ENCODE data around the gene CLNK. TPM values are rescaled to one million over a fixed set of nuclear protein-coding genes. Genes with fewer than 3 reads are reported as not detected.

The CLNK gene
- total RNA-seq, 1 donor = 0.27 TPM

DNA sequence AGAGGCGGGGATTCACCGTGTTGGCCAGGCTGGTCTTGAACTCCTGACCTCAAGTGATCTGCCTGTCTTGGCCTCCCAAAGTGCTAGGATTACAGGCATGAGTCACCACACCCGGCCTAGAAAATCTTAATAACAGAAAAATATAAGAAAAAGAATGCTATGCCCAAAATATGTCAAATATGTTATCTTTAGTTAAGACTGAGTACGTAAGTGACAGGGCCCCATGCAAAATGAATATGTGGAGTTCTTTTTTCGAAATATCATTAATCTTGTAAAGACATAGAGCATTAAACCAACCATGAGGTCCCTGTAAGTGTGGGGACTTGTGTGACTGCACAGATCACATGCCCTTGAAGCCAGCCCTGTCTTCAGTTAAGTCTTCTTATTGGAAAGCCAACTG, 218.4 kb downstream of the CLNK start:
- DNase-seq (ENCODE audit: low read depth in 2 of 3, low spot score in 2 of 3) = no peak

DNA sequence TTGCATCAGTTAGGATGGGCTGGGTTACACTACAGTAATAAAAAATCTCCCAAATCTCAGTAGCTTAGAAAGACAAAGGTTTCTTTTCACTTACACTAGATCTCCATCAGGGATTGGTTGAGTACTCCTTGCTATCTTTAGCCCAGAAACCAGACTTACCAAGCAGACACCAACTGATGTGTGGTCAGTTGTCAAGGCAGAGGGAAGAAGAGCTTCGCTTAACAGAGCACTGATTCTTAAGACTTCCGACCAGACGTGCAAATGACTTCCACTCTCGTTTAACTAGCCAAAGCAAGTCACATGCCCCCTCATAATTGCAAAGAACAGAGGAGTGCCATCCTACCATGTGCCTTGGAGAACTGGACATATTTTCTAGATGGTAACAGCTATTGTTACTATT, 221.7 kb downstream of the CLNK start:
- no peak for DNase-seq (ENCODE audit: low read depth in 2 of 3, low spot score in 2 of 3)

DNA sequence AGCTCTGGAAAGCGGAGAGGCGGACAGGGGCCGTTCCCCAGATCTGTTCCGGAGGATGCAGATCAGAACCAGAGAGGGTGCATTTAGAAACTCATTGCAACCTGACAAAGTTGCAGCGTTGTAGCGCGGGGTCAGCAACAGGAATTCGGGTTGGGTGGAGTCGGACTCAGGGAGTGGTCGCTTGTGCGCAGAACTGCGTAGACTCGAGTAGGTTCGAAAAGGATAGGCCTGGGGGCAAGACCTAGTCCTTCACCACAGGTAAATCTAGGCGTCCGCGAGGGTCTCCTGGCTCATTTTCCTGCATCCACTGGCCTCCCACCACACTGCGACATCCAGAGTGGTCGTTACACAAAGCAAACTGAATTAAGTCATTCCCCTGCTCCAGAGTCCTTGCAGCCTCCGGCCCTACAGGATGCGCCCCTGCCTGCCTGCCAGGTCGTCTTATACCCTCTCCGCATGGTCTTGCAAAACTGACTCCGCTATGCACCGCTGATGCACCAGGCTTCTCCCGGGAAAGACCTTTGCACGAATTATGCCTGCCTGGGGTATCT, 222.6 kb downstream of the CLNK start:
- no peak for DNase-seq (ENCODE audit: low read depth in 2 of 3, low spot score in 2 of 3)

DNA sequence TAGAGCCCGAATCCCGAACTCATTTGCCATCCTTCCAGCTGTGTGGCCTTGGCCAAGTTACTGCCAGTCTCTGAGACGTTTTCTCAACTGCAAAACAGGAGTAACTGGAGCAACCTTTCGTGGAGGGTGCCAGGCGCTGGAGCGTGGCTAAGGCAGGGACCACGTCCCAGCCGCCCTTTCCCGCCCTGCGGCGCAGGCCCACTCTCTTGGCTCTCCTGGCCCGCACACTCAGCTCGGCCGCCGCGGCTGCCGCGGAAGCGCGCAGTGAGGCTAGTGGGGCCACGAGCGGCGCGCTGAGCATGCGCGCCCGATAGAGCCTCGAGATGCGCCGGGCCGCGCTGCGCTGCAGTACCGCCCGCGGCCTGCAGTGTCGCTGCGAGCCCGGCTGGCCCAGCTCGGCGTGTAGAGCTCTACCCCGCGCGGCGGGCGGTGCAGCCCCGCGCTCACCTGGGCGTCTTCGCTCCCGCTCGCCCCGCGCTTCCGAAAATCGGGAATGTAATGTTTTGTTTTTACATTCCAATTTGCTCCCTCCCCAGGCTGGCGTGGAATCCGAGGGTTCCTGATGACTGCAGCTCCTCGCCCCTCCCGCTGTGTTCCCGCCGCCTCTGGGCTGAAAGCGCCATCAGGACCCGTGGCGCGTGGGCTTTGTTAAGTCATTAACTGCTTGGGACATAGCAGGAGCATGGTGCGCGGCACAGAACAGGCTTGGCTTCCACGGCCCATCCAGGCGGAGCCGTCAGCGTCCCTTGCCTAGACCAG, 223.3 kb downstream of the CLNK start:
- peak; percentile 80 to 84 (median 82) for DNase-seq (ENCODE audit: low read depth in 2 of 3, low spot score in 2 of 3)

DNA sequence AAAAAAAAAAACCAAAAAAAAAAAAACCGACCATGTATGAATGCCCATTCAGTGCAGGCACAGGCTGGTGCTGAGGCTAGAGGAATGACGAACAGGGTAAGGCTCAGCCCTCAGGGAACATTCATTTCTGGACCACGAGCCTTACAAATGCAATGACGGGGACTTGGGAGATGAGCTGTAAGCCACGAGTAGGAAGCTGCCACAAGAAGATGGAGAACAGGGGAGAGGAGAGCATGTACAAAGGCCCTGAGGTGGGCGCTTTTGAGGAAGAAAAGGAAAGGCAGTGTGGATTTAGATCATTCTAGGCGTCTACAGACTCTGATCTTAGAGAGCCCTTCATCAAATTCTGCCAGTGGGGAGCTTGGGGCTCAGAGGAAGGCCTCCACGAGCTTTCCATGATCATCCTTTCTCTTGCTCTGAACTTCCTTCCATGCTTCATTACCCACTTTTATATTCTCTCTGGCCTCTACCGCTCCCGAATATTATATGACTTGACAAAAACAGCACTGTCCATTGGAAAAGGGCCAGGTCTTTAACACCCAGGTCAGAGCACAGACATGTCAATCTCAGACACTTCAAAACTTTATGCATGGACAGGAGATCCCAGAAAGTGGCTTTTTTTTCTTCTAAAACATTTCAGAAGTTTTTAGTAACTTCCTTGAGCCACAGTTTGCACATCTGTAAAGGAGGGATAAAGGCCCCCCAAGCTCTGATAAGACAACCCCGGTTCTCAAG, 224.1 kb downstream of the CLNK start:
- peak in 1 of 3 donors; percentile 8 for DNase-seq (ENCODE audit: low read depth in 2 of 3, low spot score in 2 of 3)

DNA sequence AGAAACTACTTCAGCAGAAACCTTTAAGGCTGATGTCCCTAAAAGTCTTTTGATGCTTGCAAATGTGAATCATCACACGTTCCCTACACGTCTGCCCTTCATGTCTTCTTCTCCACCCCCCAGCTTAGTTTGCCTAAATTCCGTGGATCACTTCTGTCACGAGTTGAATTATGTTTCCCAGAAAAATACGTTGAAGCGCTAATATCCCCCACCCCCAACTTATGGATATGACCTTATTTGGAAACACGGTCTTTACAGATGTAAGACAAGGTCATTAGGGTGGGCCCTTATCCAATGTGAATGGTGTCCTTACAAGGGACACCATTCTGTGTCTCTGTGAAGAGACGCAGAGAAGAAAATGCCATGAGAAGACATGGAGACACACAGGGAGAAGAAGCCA, 225.3 kb downstream of the CLNK start:
- no peak for DNase-seq (ENCODE audit: low read depth in 2 of 3, low spot score in 2 of 3)

DNA sequence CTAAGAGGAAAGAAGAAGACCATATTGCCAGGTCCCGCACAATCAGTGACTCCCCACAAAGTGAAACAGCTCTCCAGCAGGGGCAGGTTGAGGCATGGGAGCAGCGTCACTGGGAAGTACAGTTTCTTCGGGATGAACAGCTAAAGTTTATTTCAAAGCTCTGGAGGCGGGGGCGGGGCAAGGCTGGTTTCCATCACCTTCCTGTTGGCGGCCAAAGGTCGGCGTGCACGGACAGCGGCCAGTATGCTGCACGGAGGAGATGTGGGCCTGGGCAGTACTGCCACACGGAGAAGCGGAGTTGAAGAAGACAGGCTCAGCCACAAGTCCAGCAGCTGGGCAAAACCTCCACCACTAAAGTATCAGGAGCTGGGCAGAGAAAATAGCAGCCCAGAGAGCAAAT, 226.4 kb downstream of the CLNK start:
- DNase-seq (ENCODE audit: low read depth in 2 of 3, low spot score in 2 of 3) = no peak

DNA sequence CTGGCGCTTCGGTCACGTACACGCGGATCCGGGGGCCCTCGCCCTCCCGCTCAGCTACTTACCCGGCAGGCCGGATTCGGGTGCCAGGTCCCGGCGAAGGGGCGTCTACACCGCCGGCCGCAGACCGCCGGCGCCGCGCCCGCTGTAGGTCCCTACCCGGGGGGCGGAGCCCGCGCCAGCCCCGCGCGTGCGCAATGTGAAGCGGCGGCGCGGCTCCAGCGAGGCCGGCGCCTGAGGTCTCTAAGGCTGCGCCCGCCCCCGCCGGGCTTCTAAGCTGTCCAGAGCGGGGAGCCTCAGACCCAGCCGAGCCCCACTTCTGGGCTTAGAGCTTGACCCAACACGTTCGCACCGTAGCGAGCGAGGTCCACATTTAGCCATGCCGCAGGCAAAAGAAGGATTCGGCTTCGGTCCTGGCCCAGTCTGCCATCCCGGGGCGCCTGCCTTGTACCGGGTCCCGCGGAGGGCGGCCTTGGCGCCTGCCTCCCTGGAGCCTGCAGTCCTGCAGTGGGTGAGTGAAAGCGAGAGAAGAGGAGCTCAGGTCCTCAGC, 227.2 kb downstream of the CLNK start, which contains the start of gene ZNF518B:
Gene ZNF518B (minus strand): TSS at position 172 of the 547 bp plus-strand sequence. CDS start 11,098 bp downstream, outside the sequence.
- peak; percentile 74 to 84 (median 79) for DNase-seq (ENCODE audit: low read depth in 2 of 3, low spot score in 2 of 3)

DNA sequence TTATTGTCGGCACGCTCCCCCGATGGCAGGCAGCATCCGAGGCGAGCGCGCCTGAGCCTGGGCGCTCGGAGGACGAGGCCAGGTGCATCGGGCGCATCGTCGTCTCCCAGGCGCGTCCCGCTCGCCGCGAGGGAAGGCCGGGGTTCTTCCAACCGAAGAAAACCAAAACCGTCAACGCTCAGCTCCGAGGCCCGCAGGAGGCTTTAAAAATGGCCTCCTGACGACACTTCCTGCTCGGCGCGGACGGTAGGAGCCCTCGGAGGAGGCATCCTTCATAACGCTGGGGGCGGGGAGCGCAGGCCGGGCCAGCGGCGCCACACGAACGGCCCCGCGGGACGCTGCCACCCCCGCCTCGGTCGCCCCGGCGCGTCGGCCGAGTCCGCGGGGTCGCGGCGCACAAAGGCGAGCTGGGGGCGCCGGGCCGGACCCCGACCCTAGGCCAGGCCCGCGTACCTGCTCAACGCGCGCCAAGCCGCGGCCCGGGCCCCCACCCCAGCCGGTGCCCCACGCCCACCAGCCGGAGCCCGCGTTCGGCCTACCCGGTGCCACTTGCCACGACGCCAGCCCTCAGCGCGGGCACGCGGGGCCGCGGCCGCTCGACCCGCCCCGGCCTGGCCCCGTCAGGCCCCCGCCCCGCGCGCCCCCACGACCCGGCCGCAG, 227.8 kb downstream of the CLNK start:
- DNase-seq (ENCODE audit: low read depth in 2 of 3, low spot score in 2 of 3) = peak; percentile 34 to 57 (median 46)

DNA sequence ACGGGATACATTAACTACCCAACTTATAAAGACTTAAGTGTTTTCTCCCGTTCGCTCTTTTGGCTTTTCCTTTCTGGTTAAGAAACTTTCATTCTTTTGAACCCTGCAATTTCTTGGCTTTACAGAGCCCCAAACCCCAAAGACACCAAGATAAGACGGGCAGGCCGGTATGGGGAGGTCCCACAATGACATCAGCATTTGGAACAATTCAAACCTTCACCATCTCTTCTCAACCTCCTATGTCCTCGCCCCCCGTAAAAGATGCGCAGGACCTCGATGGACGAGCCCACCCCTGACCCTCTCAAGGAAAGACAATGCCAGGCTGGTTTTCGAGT, 228.3 kb downstream of the CLNK start:
- peak in 1 of 3 donors; percentile 5 for DNase-seq (ENCODE audit: low read depth in 2 of 3, low spot score in 2 of 3)

DNA sequence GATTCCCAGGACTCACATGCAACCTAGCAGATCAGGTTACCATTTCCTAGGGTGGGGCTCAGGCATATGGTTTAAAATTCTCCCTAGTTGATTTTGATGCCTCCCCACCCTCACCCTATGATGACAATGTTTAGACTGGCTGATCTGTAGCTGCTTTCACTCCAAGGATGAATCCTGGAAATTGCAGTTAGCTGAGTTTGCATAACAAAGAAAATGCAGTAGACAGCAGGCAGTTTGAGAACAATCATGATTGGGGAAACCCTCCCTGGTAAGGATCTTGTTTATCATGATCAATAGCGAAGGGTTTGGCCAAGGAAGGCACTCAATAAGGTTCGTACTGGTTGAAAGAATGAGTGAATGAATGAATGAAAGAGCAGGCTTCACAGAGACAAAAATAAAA, 229.4 kb downstream of the CLNK start:
- no peak for DNase-seq (ENCODE audit: low read depth in 2 of 3, low spot score in 2 of 3)

DNA sequence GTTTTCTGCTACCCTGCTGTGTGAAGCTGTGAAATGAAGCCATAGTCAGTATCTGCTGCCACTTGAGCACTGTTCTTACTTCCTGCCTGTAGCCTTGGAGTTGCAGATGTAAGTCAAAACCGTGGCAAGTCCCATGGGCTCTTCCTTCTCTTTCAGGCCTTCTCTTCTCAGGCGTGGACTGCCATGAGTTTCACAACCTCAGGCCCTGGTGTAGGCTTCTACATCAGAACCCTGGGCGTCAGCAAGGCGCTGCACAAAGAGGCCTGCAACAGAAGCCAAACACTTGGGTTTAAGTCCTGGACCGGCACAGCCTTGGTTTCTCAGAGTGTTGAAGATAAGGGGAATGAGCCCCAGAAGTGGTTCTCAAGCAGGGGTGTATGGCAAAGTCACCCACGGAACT, 229.8 kb downstream of the CLNK start:
- DNase-seq (ENCODE audit: low read depth in 2 of 3, low spot score in 2 of 3) = no peak

DNA sequence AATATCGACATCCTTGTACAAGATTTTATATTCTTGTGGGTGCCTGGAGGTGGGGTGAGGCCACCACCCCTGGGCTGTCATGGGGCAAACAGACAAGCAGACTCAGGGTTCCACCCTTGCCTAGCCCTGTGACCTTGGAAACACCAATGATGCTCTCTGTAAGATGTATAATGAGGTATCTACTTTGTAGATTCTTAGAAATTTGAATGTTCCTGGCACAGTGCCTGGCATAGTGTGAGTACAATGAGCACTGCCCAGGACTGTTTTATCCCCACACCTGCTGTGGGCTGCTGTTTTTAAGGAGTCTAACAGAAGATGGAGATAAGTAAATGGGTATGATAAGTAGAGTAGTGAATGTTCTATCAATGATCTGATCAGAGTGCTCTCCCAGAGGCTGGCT, 230.4 kb downstream of the CLNK start:
- DNase-seq (ENCODE audit: low read depth in 2 of 3, low spot score in 2 of 3) = no peak

DNA sequence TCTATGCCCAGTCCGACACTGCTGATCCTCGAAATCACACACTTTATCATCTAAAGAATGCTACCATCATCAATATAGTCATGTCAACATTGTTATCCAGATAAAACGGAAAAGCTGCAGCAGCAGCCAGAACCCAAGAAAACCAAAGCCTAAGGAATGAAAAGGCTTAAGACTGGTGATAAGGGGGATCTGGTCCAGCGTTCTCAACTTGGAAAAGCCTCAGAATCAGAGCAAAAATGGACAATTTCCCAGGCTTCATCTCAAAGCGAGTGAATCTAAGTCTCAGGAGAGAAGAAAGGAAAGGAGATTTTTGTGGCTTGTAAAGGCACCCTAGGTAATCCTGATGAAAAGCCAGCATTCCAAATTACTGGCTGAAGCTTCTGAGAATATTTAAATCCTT, 235.6 kb downstream of the CLNK start:
- no peak for DNase-seq (ENCODE audit: low read depth in 2 of 3, low spot score in 2 of 3)

DNA sequence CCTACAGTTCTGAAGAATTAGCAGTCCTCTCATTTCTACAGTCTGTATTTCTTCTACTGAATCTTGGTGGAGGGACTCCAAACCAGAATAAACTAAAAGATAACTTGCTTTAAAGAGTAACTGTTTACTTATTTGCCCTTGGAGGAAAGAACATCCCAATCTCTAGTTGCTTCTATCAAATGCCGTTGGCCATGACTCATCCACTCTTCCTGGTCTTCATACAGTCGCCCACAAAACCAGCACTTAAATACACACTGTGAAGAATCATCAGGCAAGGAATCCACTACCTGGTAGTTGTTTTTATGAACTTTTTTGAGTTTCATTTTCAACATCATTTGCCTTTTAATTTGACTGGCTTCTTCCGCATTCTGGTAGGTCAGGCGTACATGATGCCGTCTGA, 241.6 kb downstream of the CLNK start:
- no peak for DNase-seq (ENCODE audit: low read depth in 2 of 3, low spot score in 2 of 3)

DNA sequence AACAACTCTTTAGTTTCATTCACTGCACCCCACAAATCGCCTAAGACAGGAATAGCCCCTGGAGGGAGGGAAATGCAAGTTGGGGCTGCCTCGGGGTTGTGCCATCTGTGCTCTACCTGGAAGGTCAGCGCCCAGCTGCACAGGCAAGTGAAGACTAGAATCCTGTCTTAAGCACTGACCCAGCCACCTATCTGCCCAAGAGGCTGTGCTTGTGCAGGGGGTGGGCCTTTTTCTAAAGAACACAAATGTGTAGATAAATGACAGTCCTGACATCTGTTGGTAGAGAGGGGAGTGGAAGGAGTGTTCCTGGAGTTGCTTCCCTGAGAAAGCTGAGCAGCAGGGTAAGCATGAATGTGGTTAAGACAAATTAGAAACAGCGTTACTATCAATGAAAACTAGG, 243.1 kb downstream of the CLNK start:
- DNase-seq (ENCODE audit: low read depth in 2 of 3, low spot score in 2 of 3) = no peak

DNA sequence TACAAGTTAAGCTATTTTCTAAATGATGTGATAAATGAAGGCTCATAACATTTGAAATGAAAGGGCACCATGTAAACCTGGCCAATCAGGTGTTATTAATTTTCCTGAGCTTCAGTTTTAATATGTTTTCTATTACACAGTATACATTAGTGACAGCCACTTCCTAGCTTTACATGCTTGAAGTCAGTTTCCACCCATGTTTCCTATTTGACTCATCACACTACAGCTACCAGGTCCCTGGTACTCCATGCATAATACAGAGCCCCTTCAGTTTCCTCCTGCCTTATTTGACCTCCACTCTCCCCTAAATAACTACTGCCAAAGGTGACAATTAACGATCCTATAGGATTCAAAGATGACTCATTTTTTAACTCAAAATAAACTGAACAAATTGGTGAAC, 245.6 kb downstream of the CLNK start:
- no peak for DNase-seq (ENCODE audit: low read depth in 2 of 3, low spot score in 2 of 3)

DNA sequence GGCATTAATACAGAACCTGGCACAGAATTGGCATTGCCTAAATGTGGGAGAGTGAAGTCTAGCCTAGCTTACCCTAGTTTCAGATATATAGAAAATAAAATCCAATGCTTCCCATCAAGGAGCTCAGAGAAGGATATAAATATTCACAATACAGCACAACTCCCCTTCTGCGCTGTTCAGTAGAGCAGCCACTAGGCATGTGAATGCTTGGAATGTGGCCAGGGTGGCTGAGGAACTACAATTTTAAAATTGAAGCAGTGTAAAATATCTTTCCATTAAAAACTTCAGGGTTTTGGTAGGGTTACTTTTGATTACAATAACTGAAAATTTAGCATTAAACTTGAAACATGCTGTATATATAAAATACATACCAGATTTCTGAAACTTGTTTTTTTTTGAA, 246.8 kb downstream of the CLNK start:
- DNase-seq (ENCODE audit: low read depth in 2 of 3, low spot score in 2 of 3) = no peak

Data from hematopoietic multipotent progenitor cell (in vitro differentiated cells).